Endodermal cell (in vitro differentiated cells): Measurements from ENCODE around the gene SCYGR3. TPM values are rescaled to one million over a fixed set of nuclear protein-coding genes. Genes with fewer than 3 reads are reported as not detected.

Experiments
- DNase-seq: peaks from one replicate; pipeline ENCODE4 v3.0.0-alpha.2; 2017
- H3K27ac ChIP-seq: 2 replicates; pipeline ENCODE4 v1.5.1; 2013; ENCODE audit warnings: mild to moderate bottlenecking, low read depth, low read length, moderate library complexity
- H3K27me3 ChIP-seq: 2 replicates; pipeline ENCODE4 v1.6.1; 2013; ENCODE audit warnings: mild to moderate bottlenecking, low read length, moderate library complexity; ENCODE audit not compliant: insufficient read depth, control insufficient read depth, poor library complexity, severe bottlenecking
- H3K36me3 ChIP-seq: 2 replicates; pipeline ENCODE4 v1.7.0; 2013; ENCODE audit warnings: mild to moderate bottlenecking, low read length, moderate library complexity; ENCODE audit not compliant: control insufficient read depth, insufficient read depth
- H3K4me1 ChIP-seq: one replicate; pipeline ENCODE4 v1.7.0; 2013; ENCODE audit warnings: low read length; ENCODE audit not compliant: control insufficient read depth, insufficient read depth
- H3K4me3 ChIP-seq: 2 replicates; pipeline ENCODE4 v1.5.1; 2013; ENCODE audit warnings: mild to moderate bottlenecking, low read length, moderate library complexity
- H3K9ac ChIP-seq: 2 replicates; pipeline ENCODE4 v1.6.1; 2013; ENCODE audit warnings: mild to moderate bottlenecking, low read length, moderate library complexity; ENCODE audit not compliant: poor library complexity, severe bottlenecking; ENCODE audit errors: extremely low read depth
- H3K9me3 ChIP-seq: 2 replicates; pipeline ENCODE4 v1.6.1; 2013; ENCODE audit warnings: mild to moderate bottlenecking, low read length, moderate library complexity; ENCODE audit not compliant: control insufficient read depth
- H3K27ac Mint-ChIP-seq: 2 replicates; pipeline ENCODE4 v1.8.0; 2020; ENCODE audit warnings: mixed read lengths
- H3K27me3 Mint-ChIP-seq: 2 replicates; pipeline ENCODE4 v1.8.0; 2021; ENCODE audit warnings: mild to moderate bottlenecking, mixed read lengths; ENCODE audit not compliant: insufficient read depth
- H3K36me3 Mint-ChIP-seq: 2 replicates; pipeline ENCODE4 v1.8.0; 2020; ENCODE audit warnings: low read depth, mixed read lengths
- H3K4me1 Mint-ChIP-seq: 2 replicates; pipeline ENCODE4 v1.8.0; 2020; ENCODE audit warnings: mixed read lengths
- H3K4me3 Mint-ChIP-seq: 2 replicates; pipeline ENCODE4 v1.8.0; 2020; ENCODE audit warnings: mild to moderate bottlenecking, moderate library complexity, mixed read lengths
- H3K9me3 Mint-ChIP-seq: 2 replicates; pipeline ENCODE4 v1.8.0; 2020; ENCODE audit warnings: mild to moderate bottlenecking, mixed read lengths
- WGBS, 2 experiments: methylation state at CpG; one replicate each; pipeline versions ENCODE4 v1.1.5 to v1.1.7; 2013; ENCODE audit warnings: missing lambda C conversion rate in 2 of 2, mixed read lengths in 1 of 2; ENCODE audit not compliant: insufficient coverage in 1 of 2, insufficient read length in 1 of 2; 5-methylcytosine and 5-hydroxymethylcytosine counted together
- total RNA-seq, 2 donors: library from RNA; stranded (reverse); fragmentation: NEBNext Ultra II Directional in 1 of 2; extraction: Animal tissue kit (Norgen Biotek cat#: 25700) in 1 of 2; gene quantifications; 2 replicates in 1 of 2; 3 replicates in 1 of 2; pipeline ENCODE4 v1.2.1, GENCODE V29; 2021
- TF ChIP-seq, protein P1 (sequence below): fragments of 200-600 bp; sonication (generic); conservative IDR thresholded peaks from 2 replicates; pipeline ENCODE4 v1.5.0; 2021; ENCODE audit warnings: antibody characterized with exemption, mild to moderate bottlenecking

The SCYGR3 gene
- total RNA-seq, 2 donors from 2014 or later, result not detected

- H3K36me3 Mint-ChIP-seq, result no peaks in the 10 kb centered on the region
- no peak overlapping the region for H3K4me3 ChIP-seq
Observed at GRCh38 chr2:227610123-227610522, 4.5 kb downstream of the SCYGR3 start.

GRCh38 chr2:227608561-227609338 is 5.9 kb downstream of the SCYGR3 start:
- H3K27ac Mint-ChIP-seq, result no peak overlapping the region
- TF ChIP-seq, protein P1, sequence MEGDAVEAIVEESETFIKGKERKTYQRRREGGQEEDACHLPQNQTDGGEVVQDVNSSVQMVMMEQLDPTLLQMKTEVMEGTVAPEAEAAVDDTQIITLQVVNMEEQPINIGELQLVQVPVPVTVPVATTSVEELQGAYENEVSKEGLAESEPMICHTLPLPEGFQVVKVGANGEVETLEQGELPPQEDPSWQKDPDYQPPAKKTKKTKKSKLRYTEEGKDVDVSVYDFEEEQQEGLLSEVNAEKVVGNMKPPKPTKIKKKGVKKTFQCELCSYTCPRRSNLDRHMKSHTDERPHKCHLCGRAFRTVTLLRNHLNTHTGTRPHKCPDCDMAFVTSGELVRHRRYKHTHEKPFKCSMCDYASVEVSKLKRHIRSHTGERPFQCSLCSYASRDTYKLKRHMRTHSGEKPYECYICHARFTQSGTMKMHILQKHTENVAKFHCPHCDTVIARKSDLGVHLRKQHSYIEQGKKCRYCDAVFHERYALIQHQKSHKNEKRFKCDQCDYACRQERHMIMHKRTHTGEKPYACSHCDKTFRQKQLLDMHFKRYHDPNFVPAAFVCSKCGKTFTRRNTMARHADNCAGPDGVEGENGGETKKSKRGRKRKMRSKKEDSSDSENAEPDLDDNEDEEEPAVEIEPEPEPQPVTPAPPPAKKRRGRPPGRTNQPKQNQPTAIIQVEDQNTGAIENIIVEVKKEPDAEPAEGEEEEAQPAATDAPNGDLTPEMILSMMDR, result no peak
- H3K36me3 Mint-ChIP-seq, result no peaks in the 10 kb centered on the region
- H3K4me3 Mint-ChIP-seq, result no peak overlapping the region
- no peaks in the 10 kb centered on the region for H3K36me3 ChIP-seq
- H3K9me3 Mint-ChIP-seq, result no peaks in the 10 kb centered on the region
- H3K27ac ChIP-seq, result no peak overlapping the region
- H3K4me1 ChIP-seq, result no peaks in the 10 kb centered on the region
- no peaks in the 10 kb centered on the region for H3K4me1 Mint-ChIP-seq
- 87 to 90% methylated on average over 8 to 13 of the region's 16 CpGs for WGBS, 2 experiments
- DNase-seq, result no peak
- no peaks in the 10 kb centered on the region for H3K27me3 ChIP-seq
- H3K9me3 ChIP-seq, result no peaks in the 10 kb centered on the region
- H3K4me3 ChIP-seq, result no peak overlapping the region
- H3K9ac ChIP-seq, result no peak overlapping the region
- H3K27me3 Mint-ChIP-seq, result peaks cover 3% of the 10 kb centered on the region

More at GRCh38 chr2:227610123-227610522, 4.5 kb downstream of the SCYGR3 start:
- no peak overlapping the region for H3K4me3 Mint-ChIP-seq
- Histone ChIP-seq H3K27me3 (no peaks in the 10 kb centered on the region), H3K4me1 (no peaks in the 10 kb centered on the region), H3K9me3 (no peaks in the 10 kb centered on the region), H3K36me3 (no peaks in the 10 kb centered on the region), H3K27ac (no peak overlapping the region), H3K9ac (no peak overlapping the region)
- no peaks in the 10 kb centered on the region for H3K9me3 Mint-ChIP-seq
- DNase-seq, result no peak
- TF ChIP-seq, protein P1, result no peak
- no peak overlapping the region for H3K27ac Mint-ChIP-seq
- peaks cover 3% of the 10 kb centered on the region for H3K27me3 Mint-ChIP-seq
- no peaks in the 10 kb centered on the region for H3K4me1 Mint-ChIP-seq
- 80% methylated on average over 1 of the region's 2 CpGs; no CpG with 5 or more reads in 1 of the 2 experiments for WGBS, 2 experiments

GRCh38 chr2:227607941-227608340 is 6.7 kb downstream of the SCYGR3 start:
- Histone ChIP-seq H3K27ac (no peak overlapping the region), H3K9ac (no peak overlapping the region), H3K9me3 (no peaks in the 10 kb centered on the region), H3K36me3 (no peaks in the 10 kb centered on the region), H3K4me1 (no peaks in the 10 kb centered on the region), H3K4me3 (no peak overlapping the region), H3K27me3 (no peaks in the 10 kb centered on the region)
- no peak overlapping the region for H3K4me3 Mint-ChIP-seq
- TF ChIP-seq, protein P1, result no peak
- DNase-seq, result no peak
- 76 to 81% methylated on average over 2 to 3 of the region's 3 CpGs for WGBS, 2 experiments
- no peaks in the 10 kb centered on the region for H3K9me3 Mint-ChIP-seq
- no peaks in the 10 kb centered on the region for H3K36me3 Mint-ChIP-seq
- no peak overlapping the region for H3K27ac Mint-ChIP-seq
- peaks cover 3% of the 10 kb centered on the region for H3K27me3 Mint-ChIP-seq
- no peaks in the 10 kb centered on the region for H3K4me1 Mint-ChIP-seq
